HG03442 (cell line): Measurements from ENCODE around the gene TRAPPC2.
"Not testable (repeated sequence)": the region's sequence is repeated elsewhere in the genome, so short reads cannot be mapped to it uniquely, and the experiment has no call there.

Experiments used
- ATAC-seq: cut with Tn5 transposase; IDR thresholded peaks from one replicate; pipeline ENCODE4 v1.9.1; 2021; ENCODE audit warnings: mild to moderate bottlenecking, moderate library complexity; ENCODE audit not compliant: unreplicated experiment

TRAPPC2 gene

GRCh38 chrX:13699183-13699826 is 35.1 kb downstream of the TRAPPC2 start:
- ATAC-seq, result peak; percentile 66

GRCh38 chrX:13698432-13698831 is 36.0 kb downstream of the TRAPPC2 start:
- ATAC-seq, result no peak

GRCh38 chrX:13697976-13698375 is 36.4 kb downstream of the TRAPPC2 start:
- no peak for ATAC-seq

GRCh38 chrX:13697455-13697854 is 37.0 kb downstream of the TRAPPC2 start:
- peak; percentile 56 for ATAC-seq

GRCh38 chrX:13695601-13696115 is 38.8 kb downstream of the TRAPPC2 start:
- no peak for ATAC-seq

- no peak for ATAC-seq
These were observed 39.4 kb downstream of the TRAPPC2 start for GRCh38 chrX:13694983-13695382.

GRCh38 chrX:13694359-13694758 is 40.1 kb downstream of the TRAPPC2 start:
- ATAC-seq, result no peak

GRCh38 chrX:13693341-13693961 is 41.0 kb downstream of the TRAPPC2 start:
- ATAC-seq, result no peak

GRCh38 chrX:13692771-13693231 is 41.6 kb downstream of the TRAPPC2 start:
- no peak for ATAC-seq

GRCh38 chrX:13691841-13692371 is 42.5 kb downstream of the TRAPPC2 start:
- no peak for ATAC-seq

- no peak for ATAC-seq
These were observed 43.6 kb downstream of the TRAPPC2 start for GRCh38 chrX:13690836-13691235.

GRCh38 chrX:13689741-13690211 is 44.6 kb downstream of the TRAPPC2 start:
- no peak for ATAC-seq

GRCh38 chrX:13688958-13689740 is 45.3 kb downstream of the TRAPPC2 start, which contains the start of gene RAB9A:
TSS of gene RAB9A (plus strand) at chrX:13689128. CDS start at chrX:13708747, 19,619 bp downstream.
- peak; percentile 59 for ATAC-seq

GRCh38 chrX:13688384-13688957 is 45.9 kb downstream of the TRAPPC2 start:
- no peak for ATAC-seq

GRCh38 chrX:13687203-13687602 is 47.2 kb downstream of the TRAPPC2 start:
- ATAC-seq, result no peak

GRCh38 chrX:13685126-13685763 is 49.2 kb downstream of the TRAPPC2 start:
- no peak for ATAC-seq

- no peak for ATAC-seq
These were observed 50.1 kb downstream of the TRAPPC2 start for GRCh38 chrX:13684361-13684760.

- ATAC-seq, result no peak
These were observed 52.8 kb downstream of the TRAPPC2 start for GRCh38 chrX:13681595-13681994.

- ATAC-seq, result not testable (repeated sequence)
These were observed 54.7 kb downstream of the TRAPPC2 start for GRCh38 chrX:13679700-13680099.

GRCh38 chrX:13676885-13677284 is 57.5 kb downstream of the TRAPPC2 start:
- no peak for ATAC-seq
